ENCODE measurements around the gene TRIM27.
A peak's percentile ranks its signal among the peaks of the same experiment; 100 is the strongest.
"Not testable (repeated sequence)": the region's sequence is repeated elsewhere in the genome, so short reads cannot be mapped to it uniquely, and the experiment has no call there.

TRIM27 gene

GRCh38 chr6:28923318-28924102, at the start of gene TRIM27:
TRIM27 (minus strand) TSS chr6:28923985; CDS start chr6:28923632, 353 bp downstream.
- peak; percentile 15 to 92 (median 80) for DNase-seq

GRCh38 chr6:28970056-28970455, 46.3 kb upstream of the TRIM27 start:
- not testable (repeated sequence) for DNase-seq

GRCh38 chr6:28969129-28969528, 45.3 kb upstream of the TRIM27 start:
- DNase-seq, result no peak

GRCh38 chr6:28968476-28968875, 44.7 kb upstream of the TRIM27 start:
- DNase-seq, result no peak

GRCh38 chr6:28965706-28966105, 41.9 kb upstream of the TRIM27 start:
- no peak for DNase-seq

GRCh38 chr6:28960846-28961500, 37.2 kb upstream of the TRIM27 start:
- no peak for DNase-seq

- not testable (repeated sequence) for DNase-seq
Observed at GRCh38 chr6:28958561-28959243, 34.9 kb upstream of the TRIM27 start.

GRCh38 chr6:28957795-28958314, 34.1 kb upstream of the TRIM27 start:
- not testable (repeated sequence) for DNase-seq

GRCh38 chr6:28956331-28956730, 32.5 kb upstream of the TRIM27 start:
- no peak for DNase-seq

- DNase-seq, result peak in 2 of 56 donors; percentile 10 to 13
Observed at GRCh38 chr6:28953585-28954258, 29.9 kb upstream of the TRIM27 start.

- peak in 33 of 56 donors; percentile 4 to 71 (median 22) for DNase-seq
Observed at GRCh38 chr6:28953039-28953584, 29.3 kb upstream of the TRIM27 start.

GRCh38 chr6:28949656-28950195, 25.9 kb upstream of the TRIM27 start:
- not testable (repeated sequence) for DNase-seq

- DNase-seq, result no peak
Observed at GRCh38 chr6:28948782-28949486, 25.1 kb upstream of the TRIM27 start.

- DNase-seq, result no peak
Observed at GRCh38 chr6:28947831-28948270, 24.1 kb upstream of the TRIM27 start.

- DNase-seq, result no peak
Observed at GRCh38 chr6:28947067-28947765, 23.4 kb upstream of the TRIM27 start.

- no peak for DNase-seq
Observed at GRCh38 chr6:28945349-28945748, 21.6 kb upstream of the TRIM27 start.

GRCh38 chr6:28944412-28944865, 20.7 kb upstream of the TRIM27 start:
- peak in 45 of 56 donors; percentile 7 to 74 (median 36) for DNase-seq

GRCh38 chr6:28943557-28944411, 20.0 kb upstream of the TRIM27 start:
- DNase-seq, result peak in 52 of 56 donors; percentile 11 to 85 (median 56)

Data from nucleus accumbens (tissue), 56 donors.